GM21360 (cell line): ENCODE measurements around the gene NCAPD2.
"Not testable (repeated sequence)": the region's sequence is repeated elsewhere in the genome, so short reads cannot be mapped to it uniquely, and the experiment has no call there.

Experiments used
- ATAC-seq: cut with Tn5 transposase; IDR thresholded peaks from one replicate; pipeline ENCODE4 v1.9.1; 2021; ENCODE audit warnings: mild to moderate bottlenecking, moderate library complexity; ENCODE audit not compliant: unreplicated experiment

Gene NCAPD2

GRCh38 chr12:6489449-6489848 lies 4.5 kb upstream of the NCAPD2 start:
- ATAC-seq, result no peak

GRCh38 chr12:6490673-6491072 lies 3.2 kb upstream of the NCAPD2 start:
- ATAC-seq, result not testable (repeated sequence)

- peak; percentile 58 for ATAC-seq
Measured at GRCh38 chr12:6492838-6493496, 935 bp upstream of the NCAPD2 start, which contains the start of gene MRPL51. MRPL51 (minus strand) TSS chr12:6493262; CDS start chr12:6493136, 126 bp downstream.

DNA sequence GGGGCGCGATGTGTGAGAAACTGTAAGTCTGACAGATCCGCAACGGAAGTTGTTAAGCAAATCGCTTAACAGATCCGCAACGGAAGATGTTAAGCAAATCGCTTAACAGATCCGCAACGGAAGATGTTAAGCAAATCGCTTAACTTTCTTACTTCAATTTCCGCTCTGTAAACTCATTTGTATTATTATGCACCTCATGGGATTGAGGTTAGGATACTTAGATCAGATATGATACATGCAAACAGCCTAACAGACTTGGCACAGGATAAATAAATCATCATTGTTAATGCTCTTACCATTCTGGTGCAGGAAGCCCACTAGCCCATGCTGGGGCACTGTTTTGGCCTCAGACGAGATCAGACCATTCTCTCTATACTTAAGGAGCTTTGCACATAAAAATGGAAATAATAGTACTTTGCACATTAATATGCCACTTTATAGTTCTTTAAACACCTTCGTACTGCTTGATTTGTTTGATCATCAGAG lies 399 bp downstream of the NCAPD2 start:
- ATAC-seq, result peak; percentile 18

GRCh38 chr12:6494968-6495367 lies 1.1 kb downstream of the NCAPD2 start:
- no peak for ATAC-seq

GRCh38 chr12:6497291-6497690 lies 3.4 kb downstream of the NCAPD2 start:
- ATAC-seq, result not testable (repeated sequence)

GRCh38 chr12:6500466-6500865 lies 6.6 kb downstream of the NCAPD2 start:
- ATAC-seq, result no peak

GRCh38 chr12:6507102-6507998 lies 13.4 kb downstream of the NCAPD2 start:
- no peak for ATAC-seq

DNA sequence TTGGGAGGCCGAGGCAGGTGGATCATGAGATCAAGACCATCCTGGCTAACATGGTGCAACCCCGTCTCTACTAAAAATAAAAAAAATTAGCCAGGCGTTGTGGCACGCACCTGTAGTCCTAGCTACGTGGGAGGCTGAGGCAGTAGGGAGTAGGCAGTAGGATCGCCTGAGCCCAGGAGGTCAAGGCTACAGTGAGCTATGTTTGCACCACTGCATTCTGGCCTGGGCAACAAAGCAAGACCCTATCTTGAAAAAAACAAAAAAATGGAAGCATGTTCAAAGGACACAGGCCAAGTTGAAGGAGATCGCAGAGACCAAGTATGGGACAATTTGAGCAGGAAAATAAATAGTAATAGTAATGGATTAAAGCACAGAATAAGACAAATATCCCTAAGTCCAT lies 14.2 kb downstream of the NCAPD2 start:
- no peak for ATAC-seq

DNA sequence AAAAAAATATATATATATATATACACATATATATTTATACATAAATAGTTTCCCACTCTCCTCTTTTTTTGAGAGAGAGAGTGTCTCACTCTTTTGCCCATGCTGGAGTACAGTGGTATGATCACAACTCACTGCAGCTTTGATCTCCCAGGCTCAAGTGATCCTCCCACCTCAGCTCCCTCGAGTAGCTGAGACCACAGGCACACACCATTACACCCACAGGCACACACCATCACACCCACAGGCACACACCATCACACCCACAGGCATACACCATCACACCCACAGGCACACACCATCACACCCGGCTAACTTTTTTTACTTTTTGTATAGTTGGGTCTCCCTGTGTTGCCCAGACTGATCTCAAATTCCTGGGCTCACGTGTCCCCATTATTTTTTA lies 26.3 kb downstream of the NCAPD2 start:
- no peak for ATAC-seq

GRCh38 chr12:6522193-6522592 lies 28.3 kb downstream of the NCAPD2 start:
- ATAC-seq, result no peak

- no peak for ATAC-seq
Measured at GRCh38 chr12:6523708-6524107, 29.8 kb downstream of the NCAPD2 start.

DNA sequence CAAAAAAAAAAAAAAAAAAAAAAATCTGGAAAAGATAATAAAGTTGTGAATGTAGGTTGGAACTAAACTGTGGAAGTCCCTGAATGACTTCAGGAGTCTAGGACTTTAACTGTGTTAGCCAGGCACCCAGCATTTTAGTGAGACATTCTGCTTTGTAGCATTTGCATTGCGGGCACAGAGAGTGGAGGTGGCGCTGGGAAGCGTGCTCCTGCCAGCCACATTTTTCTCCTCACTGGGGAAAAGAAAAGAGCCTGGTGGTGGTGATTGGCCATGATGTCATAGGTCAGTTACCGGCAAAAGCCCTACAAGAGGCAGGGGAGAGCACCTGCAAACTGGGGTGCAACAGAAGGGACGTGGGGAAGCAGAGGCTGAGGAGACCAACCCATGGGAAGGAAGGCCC lies 30.7 kb downstream of the NCAPD2 start:
- no peak for ATAC-seq

DNA sequence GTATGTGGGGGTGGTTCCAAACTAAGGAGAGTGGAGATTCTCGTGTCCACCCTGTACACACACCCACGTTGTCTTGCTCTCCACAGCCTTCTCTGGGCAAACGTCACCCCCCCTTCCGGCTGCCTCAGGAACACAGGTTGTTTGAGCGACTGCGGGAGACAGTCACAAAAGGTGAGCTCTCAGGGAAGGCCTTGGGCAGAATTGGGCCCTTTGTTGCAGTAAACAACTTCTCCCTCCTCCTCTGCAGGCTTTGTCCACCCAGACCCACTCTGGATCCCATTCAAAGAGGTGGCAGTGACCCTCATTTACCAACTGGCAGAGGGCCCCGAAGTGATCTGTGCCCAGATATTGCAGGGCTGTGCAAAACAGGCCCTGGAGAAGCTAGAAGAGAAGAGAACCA lies 32.3 kb downstream of the NCAPD2 start:
- ATAC-seq, result no peak

DNA sequence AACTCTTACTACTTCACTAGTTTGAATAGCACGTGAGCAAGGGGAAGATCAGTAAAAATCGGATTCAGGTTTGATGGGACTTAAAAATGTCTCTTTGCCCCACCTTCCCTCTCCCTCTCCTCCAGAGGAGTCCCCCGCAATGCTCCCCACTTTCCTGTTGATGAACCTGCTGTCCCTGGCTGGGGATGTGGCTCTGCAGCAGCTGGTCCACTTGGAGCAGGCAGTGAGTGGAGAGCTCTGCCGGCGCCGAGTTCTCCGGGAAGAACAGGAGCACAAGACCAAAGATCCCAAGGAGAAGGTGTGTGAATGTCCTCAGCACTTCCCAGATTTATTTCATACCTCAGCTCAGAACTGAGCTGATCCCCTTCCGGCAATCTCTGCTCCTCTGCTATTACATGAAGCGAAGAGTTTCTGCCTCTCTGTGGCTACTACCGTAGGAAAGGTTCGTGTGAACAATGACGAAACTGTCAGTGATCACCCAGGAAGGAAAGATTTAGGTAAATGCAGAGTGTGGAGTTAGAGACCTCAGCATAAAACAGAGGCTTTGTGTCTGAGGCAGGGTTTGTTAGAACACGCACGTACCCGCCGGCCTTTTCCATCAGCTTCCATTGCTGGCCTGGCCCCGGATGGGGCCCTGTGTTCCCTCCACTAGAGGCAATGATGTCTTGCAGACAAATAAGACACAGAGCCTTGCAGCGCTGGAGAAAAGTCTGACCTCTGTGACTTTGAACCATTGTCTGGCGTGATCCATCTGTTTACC lies 33.0 kb downstream of the NCAPD2 start:
- ATAC-seq, result no peak

DNA sequence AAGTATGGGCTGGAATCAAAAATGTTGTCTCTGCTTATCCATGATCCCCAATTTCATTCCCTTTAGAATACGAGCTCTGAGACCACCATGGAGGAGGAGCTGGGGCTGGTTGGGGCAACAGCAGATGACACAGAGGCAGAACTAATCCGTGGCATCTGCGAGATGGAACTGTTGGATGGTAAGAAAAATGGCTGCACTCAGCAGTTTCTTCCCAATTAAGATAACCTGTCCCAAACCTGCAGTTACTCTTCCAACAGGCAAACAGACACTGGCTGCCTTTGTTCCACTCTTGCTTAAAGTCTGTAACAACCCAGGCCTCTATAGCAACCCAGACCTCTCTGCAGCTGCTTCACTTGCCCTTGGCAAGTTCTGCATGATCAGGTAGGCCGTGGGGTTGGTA lies 33.8 kb downstream of the NCAPD2 start:
- ATAC-seq, result no peak

- no peak for ATAC-seq
Measured at GRCh38 chr12:6528539-6529235, 34.8 kb downstream of the NCAPD2 start.

- ATAC-seq, result no peak
Measured at GRCh38 chr12:6529291-6529737, 35.4 kb downstream of the NCAPD2 start.

DNA sequence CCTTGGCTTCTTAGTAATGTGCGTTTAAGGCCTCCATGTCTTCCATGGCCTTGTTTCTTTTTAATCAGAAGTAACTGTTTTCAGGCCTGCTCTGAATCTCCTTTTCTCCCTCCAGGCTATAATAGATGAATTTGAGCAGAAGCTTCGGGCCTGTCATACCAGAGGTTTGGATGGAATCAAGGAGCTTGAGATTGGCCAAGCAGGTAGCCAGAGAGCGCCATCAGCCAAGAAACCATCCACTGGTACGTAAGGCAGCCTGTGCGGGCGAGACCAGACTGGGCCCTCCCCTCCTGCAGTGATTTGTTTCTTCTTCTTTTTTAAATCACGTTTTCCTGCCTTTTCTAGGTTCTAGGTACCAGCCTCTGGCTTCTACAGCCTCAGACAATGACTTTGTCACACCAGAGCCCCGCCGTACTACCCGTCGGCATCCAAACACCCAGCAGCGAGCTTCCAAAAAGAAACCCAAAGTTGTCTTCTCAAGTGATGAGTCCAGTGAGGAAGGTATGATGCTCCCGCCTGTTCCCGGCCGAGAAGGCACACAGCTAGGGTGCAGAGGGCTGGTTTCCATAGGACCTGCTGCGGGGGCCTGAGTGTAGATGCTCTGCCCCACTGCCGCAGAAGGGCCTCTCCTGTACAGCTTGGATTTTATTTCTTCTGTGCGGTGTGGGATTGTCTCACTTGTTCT lies 36.8 kb downstream of the NCAPD2 start:
- no peak for ATAC-seq
